Karpas-422 (cell line): Measurements from ENCODE around the gene UBE2C. TPM values are rescaled to one million over a fixed set of nuclear protein-coding genes. Genes with fewer than 3 reads are reported as not detected.

Source experiments
- DNase-seq: peaks from one replicate; pipeline ENCODE4 v3.0.0-alpha.2; 2015
- H2AFZ ChIP-seq: fragments of 200-600 bp; sonication (generic); 2 replicates; pipeline ENCODE4 v1.6.1; 2014; ENCODE audit warnings: antibody characterized with exemption, low read length, mixed read lengths
- H3K27ac ChIP-seq: fragments of 200-600 bp; sonication (generic); 2 replicates; pipeline ENCODE4 v1.5.1; 2014; ENCODE audit warnings: mild to moderate bottlenecking, low read length, moderate library complexity
- H3K27me3 ChIP-seq: fragments of 200-600 bp; sonication (generic); 2 replicates; pipeline ENCODE4 v1.6.1; 2014; ENCODE audit warnings: low read length, mixed read lengths
- H3K36me3 ChIP-seq: fragments of 200-600 bp; sonication (generic); 2 replicates; pipeline ENCODE4 v1.6.1; 2014; ENCODE audit warnings: low read length, mixed read lengths; ENCODE audit not compliant: insufficient read depth
- H3K4me1 ChIP-seq: fragments of 200-600 bp; sonication (generic); 2 replicates; pipeline ENCODE4 v1.6.1; 2014; ENCODE audit warnings: mild to moderate bottlenecking, low read length, mixed read lengths
- H3K4me2 ChIP-seq: fragments of 200-600 bp; sonication (generic); 2 replicates; pipeline ENCODE4 v1.6.1; 2014; ENCODE audit warnings: low read length, low read depth, mild to moderate bottlenecking; ENCODE audit not compliant: poor library complexity, severe bottlenecking
- H3K4me3 ChIP-seq: fragments of 200-600 bp; sonication (generic); 2 replicates; pipeline ENCODE4 v1.5.1; 2014; ENCODE audit warnings: mild to moderate bottlenecking, antibody characterized with exemption, low read length, mixed read lengths
- H3K79me2 ChIP-seq: fragments of 200-600 bp; sonication (generic); 2 replicates; pipeline ENCODE4 v1.6.1; 2014; ENCODE audit warnings: mild to moderate bottlenecking, low read length, mixed read lengths
- H3K9ac ChIP-seq: fragments of 200-600 bp; sonication (generic); 2 replicates; pipeline ENCODE4 v1.6.0; 2014; ENCODE audit warnings: low read length
- H3K9me2 ChIP-seq: fragments of 200-600 bp; sonication (generic), shearing (Covaris generic); replicated peaks from 2 replicates; pipeline ENCODE4 v1.6.0; 2014; ENCODE audit warnings: mild to moderate bottlenecking, low read length, moderate library complexity; ENCODE audit not compliant: insufficient read depth
- H3K9me3 ChIP-seq: fragments of 300-700, 200-600 bp; sonication (generic); 2 replicates; pipeline ENCODE4 v1.6.1; 2014; ENCODE audit warnings: low read length, mixed read lengths
- H4K20me1 ChIP-seq: fragments of 200-600 bp; sonication (generic); 2 replicates; pipeline ENCODE4 v1.6.1; 2014; ENCODE audit warnings: mild to moderate bottlenecking, antibody characterized with exemption, low read length, low read depth; ENCODE audit not compliant: insufficient read depth
- small RNA-seq: library from RNA; depleted of rRNA; stranded (forward); fragments of <200 nt; gene quantifications from one replicate; pipeline ENCODE3, GENCODE V24; 2014
- total RNA-seq: library from RNA; depleted of rRNA; stranded (reverse); fragments of >200 nt; shearing (Covaris generic); gene quantifications from 2 replicates; pipeline ENCODE4 v1.2.3, GENCODE V29; 2014; ENCODE audit warnings: low replicate concordance; rRNA removed

UBE2C gene
- total RNA-seq, 1 experiment from 2014 or later: 141 TPM

- Histone ChIP-seq H3K4me3 (no peak overlapping the region), H3K4me1 (peaks cover 14% of the 10 kb centered on the region), H3K9ac (no peak overlapping the region), H3K79me2 (peaks cover 34% of the 10 kb centered on the region), H3K9me2 (no peaks in the 10 kb centered on the region), H3K27ac (no peak overlapping the region), H2AFZ (no peak overlapping the region), H4K20me1 (no peaks in the 10 kb centered on the region), H3K9me3 (no peaks in the 10 kb centered on the region), H3K27me3 (no peaks in the 10 kb centered on the region), H3K36me3 (no peaks in the 10 kb centered on the region), H3K4me2 (no peak overlapping the region)
- no peak for DNase-seq
These were observed 49.0 kb downstream of the UBE2C start for GRCh38 chr20:45861221-45862075.

DNA sequence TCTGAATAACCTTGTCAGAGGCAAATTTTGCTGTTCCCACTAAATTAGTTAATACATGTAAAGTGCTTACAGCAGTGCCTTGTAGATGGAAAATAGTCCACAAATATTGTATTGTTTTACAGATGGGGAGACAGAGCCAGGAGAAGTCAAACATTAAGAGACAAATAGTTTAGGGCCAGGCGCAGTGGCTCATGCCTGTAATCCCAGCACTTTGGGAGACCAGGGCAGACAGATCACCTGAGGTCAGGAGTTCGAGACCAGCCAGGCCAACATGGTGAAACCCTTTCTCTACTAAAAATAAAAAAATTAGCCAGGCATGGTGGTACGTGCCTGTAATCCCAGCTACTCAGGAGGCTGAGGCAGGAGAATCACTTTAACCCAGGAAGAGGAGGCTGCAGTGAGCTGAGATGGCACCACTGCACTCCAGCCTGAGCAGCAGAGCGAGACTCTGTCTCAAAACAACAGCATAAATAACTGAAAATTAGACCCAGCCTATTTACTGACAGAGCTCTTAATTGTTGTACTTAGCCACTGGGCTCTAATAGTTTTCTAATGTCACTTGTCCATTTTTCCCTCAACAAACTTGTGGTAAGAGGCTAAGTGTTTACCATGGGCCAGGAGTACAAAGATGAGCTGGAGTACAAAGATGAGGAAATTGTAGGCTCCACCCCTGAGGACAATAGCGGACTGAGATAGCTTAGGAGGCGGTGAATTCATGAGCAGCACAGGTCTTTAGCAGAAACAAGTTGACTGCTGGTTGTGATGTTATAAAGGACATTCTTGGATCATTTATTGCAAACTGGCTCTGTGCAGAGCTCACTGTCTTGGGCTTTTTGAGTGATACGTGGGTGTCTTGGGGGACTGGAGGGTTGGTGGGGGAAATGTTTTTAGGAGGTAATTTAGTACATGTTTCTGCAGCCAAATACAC, 51.4 kb downstream of the UBE2C start:
- Histone ChIP-seq H3K9me3 (no peaks in the 10 kb centered on the region), H3K4me2 (no peak overlapping the region)
- no peak for DNase-seq

GRCh38 chr20:45866454-45866853, 54.0 kb downstream of the UBE2C start:
- Histone ChIP-seq H3K4me3 (no peak overlapping the region), H3K36me3 (no peaks in the 10 kb centered on the region), H3K27ac (no peak overlapping the region), H3K4me2 (no peak overlapping the region), H3K9me2 (no peaks in the 10 kb centered on the region), H3K9ac (no peak overlapping the region), H2AFZ (no peak overlapping the region), H3K79me2 (peaks cover 10% of the 10 kb centered on the region; the same call in 1 of the 2 replicates), H4K20me1 (no peaks in the 10 kb centered on the region), H3K9me3 (no peaks in the 10 kb centered on the region), H3K27me3 (no peaks in the 10 kb centered on the region), H3K4me1 (no peaks in the 10 kb centered on the region)
- no peak for DNase-seq

More for the DNA sequence above, 51.4 kb downstream of the UBE2C start:
- no peak overlapping the region for H3K4me3 ChIP-seq
- H3K27me3 ChIP-seq: no peaks in the 10 kb centered on the region
- H2AFZ ChIP-seq: no peak overlapping the region
- H3K9ac ChIP-seq: no peak overlapping the region
- peaks cover 21% of the 10 kb centered on the region for H3K79me2 ChIP-seq
- no peak overlapping the region for H3K27ac ChIP-seq
- no peaks in the 10 kb centered on the region for H3K9me2 ChIP-seq
- no peaks in the 10 kb centered on the region for H3K36me3 ChIP-seq
- peaks cover 4% of the 10 kb centered on the region for H3K4me1 ChIP-seq
- H4K20me1 ChIP-seq: no peaks in the 10 kb centered on the region

Small RNA genes within 50 kb of the gene (small RNA-seq; reads per million reads assigned to genes)
- not detected for gene RNU6ATAC38P

Other genes starting within 250 kb of the UBE2C start
- not detected in 2 replicates for gene WFDC8, start 233.4 kb upstream of the UBE2C start, total RNA-seq
- not detected in 2 replicates for gene WFDC10A, start 182.9 kb upstream of the UBE2C start, total RNA-seq
- not detected in 2 replicates for gene WFDC9, start 181.4 kb upstream of the UBE2C start, total RNA-seq
- gene WFDC11, start 142.4 kb upstream of the UBE2C start, total RNA-seq: not detected in 2 replicates
- not detected in 2 replicates for gene WFDC13, start 110.6 kb upstream of the UBE2C start, total RNA-seq
- gene WFDC10B, start 107.6 kb upstream of the UBE2C start, total RNA-seq: not detected in 2 replicates
- not detected in 2 replicates for gene SPINT4, start 90.3 kb upstream of the UBE2C start, total RNA-seq
- gene WFDC3, start 20.8 kb upstream of the UBE2C start, total RNA-seq: not detected in 2 replicates
- gene DNTTIP1, start 20.7 kb upstream of the UBE2C start, total RNA-seq: 14.2 and 36.0 TPM in 2 replicates
- gene TNNC2, start 14.7 kb downstream of the UBE2C start, total RNA-seq: not detected in 2 replicates
- gene SNX21, start 21.2 kb downstream of the UBE2C start, total RNA-seq: not detected in 2 replicates
- 93.7 and 96.4 TPM in 2 replicates for gene ACOT8, start 44.7 kb downstream of the UBE2C start, total RNA-seq
- gene ZSWIM3, start 45.0 kb downstream of the UBE2C start, total RNA-seq: 8.9 and 9.9 TPM in 2 replicates
- 10.8 and 19.0 TPM in 2 replicates for gene ZSWIM1, start 68.6 kb downstream of the UBE2C start, total RNA-seq
- 4.7 TPM in 1 of 2 replicates, not detected in the other for gene SPATA25, start 75.0 kb downstream of the UBE2C start, total RNA-seq
- 3.1 and 4.3 TPM in 2 replicates for gene NEURL2, start 78.6 kb downstream of the UBE2C start, total RNA-seq
- gene CTSA, start 78.7 kb downstream of the UBE2C start, total RNA-seq: 39.5 and 52.9 TPM in 2 replicates
- gene PLTP, start 99.5 kb downstream of the UBE2C start, total RNA-seq: 19.8 and 29.0 TPM in 2 replicates
- gene PCIF1, start 122.0 kb downstream of the UBE2C start, total RNA-seq: 10.0 and 12.0 TPM in 2 replicates
- 13.2 and 20.3 TPM in 2 replicates for gene ZNF335, start 159.6 kb downstream of the UBE2C start, total RNA-seq
- gene MMP9, start 196.3 kb downstream of the UBE2C start, total RNA-seq: not detected in 2 replicates
- gene SLC12A5, start 216.6 kb downstream of the UBE2C start, total RNA-seq: not detected in 2 replicates